Right lobe of liver (tissue), 4 donors: Measurements from ENCODE around the gene PNPLA1.

Source experiments
- POLR2A ChIP-seq: fragments of 450-650 bp; IDR thresholded peaks from one replicate; pipeline ENCODE4 v1.6.1; 2017; ENCODE audit warnings: antibody characterized with exemption, mild to moderate bottlenecking
- TF ChIP-seq, protein P1 (sequence below), 4 donors: fragments of 200-600 bp in 3 of 4; fragments of 450-650 bp in 1 of 4; IDR thresholded peaks; one replicate each; pipeline versions ENCODE4 v1.5.1 to v1.8.0; 2016 to 2022; ENCODE audit warnings: antibody characterized with exemption in 4 of 4, mild to moderate bottlenecking in 2 of 4
- donor health status: DM: no; HTN: no; CAD: no.
- donor health status: DM: no; HTN: no; CAD: no.
- donor health status: DM: no; HTN: yes; CAD: no.

GRCh38 chr6:36328600-36328999 is 58.7 kb downstream of the PNPLA1 start:
- TF ChIP-seq, protein P1, sequence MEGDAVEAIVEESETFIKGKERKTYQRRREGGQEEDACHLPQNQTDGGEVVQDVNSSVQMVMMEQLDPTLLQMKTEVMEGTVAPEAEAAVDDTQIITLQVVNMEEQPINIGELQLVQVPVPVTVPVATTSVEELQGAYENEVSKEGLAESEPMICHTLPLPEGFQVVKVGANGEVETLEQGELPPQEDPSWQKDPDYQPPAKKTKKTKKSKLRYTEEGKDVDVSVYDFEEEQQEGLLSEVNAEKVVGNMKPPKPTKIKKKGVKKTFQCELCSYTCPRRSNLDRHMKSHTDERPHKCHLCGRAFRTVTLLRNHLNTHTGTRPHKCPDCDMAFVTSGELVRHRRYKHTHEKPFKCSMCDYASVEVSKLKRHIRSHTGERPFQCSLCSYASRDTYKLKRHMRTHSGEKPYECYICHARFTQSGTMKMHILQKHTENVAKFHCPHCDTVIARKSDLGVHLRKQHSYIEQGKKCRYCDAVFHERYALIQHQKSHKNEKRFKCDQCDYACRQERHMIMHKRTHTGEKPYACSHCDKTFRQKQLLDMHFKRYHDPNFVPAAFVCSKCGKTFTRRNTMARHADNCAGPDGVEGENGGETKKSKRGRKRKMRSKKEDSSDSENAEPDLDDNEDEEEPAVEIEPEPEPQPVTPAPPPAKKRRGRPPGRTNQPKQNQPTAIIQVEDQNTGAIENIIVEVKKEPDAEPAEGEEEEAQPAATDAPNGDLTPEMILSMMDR (IDR thresholded peaks at IDR 0.05): no peak
- TF ChIP-seq POLR2A: no peak
